Mucosa of descending colon (tissue), 3 donors: Measurements from ENCODE around the gene KSR1. TPM values are rescaled to one million over a fixed set of nuclear protein-coding genes. Genes with fewer than 3 reads are reported as not detected.

Experiments
- ATAC-seq: fragments of 200-7000 bp; cut with Tn5 transposase; one replicate; pipeline ENCODE4 v1.9.1; 2020; ENCODE audit warnings: mild to moderate bottlenecking, moderate library complexity
- DNase-seq, 3 donors: peaks; one replicate each; pipeline ENCODE4 v3.0.0-alpha.2; 2020
- H3K36me3 ChIP-seq: fragments of 200-600 bp; one replicate; pipeline ENCODE4 v1.8.0; 2021; ENCODE audit warnings: low read depth, mild to moderate bottlenecking
- H3K4me1 ChIP-seq: fragments of 200-600 bp; one replicate; pipeline ENCODE4 v1.8.0; 2021; ENCODE audit warnings: low read depth, mild to moderate bottlenecking
- H3K4me3 ChIP-seq: fragments of 200-600 bp; one replicate; pipeline ENCODE4 v1.8.0; 2021; ENCODE audit warnings: mild to moderate bottlenecking
- H3K9me3 ChIP-seq: fragments of 200-600 bp; one replicate; pipeline ENCODE4 v1.8.0; 2021; ENCODE audit warnings: mild to moderate bottlenecking
- CTCF ChIP-seq: fragments of 200-600 bp; IDR thresholded peaks from one replicate; pipeline ENCODE4 v1.8.0; 2022; ENCODE audit warnings: antibody characterized with exemption, mild to moderate bottlenecking
- intact Hi-C, 2 donors: fragments of 100-400 bp; cut with DNase I in 1 of 2; cut with micrococcal nuclease in 1 of 2; formaldehyde crosslinking; loops; one replicate each; pipeline versions ENCODE4 v1.11.0 to v1.11.1; 2022; cut with DNase I, micrococcal nuclease
- total RNA-seq, 3 donors: library from RNA; stranded (reverse); fragmentation: NEBNext Ultra II Directional in 2 of 3; extraction: Animal tissue kit (Norgen Biotek cat#: 25700) in 2 of 3; gene quantifications; one replicate each; pipeline versions ENCODE4 v1.2.1 to v1.2.4, GENCODE V29; 2021 to 2023
- donor health status: DM: no; HTN: no; CAD: no; lungs with moderate emphysema.
- donor health status: DM: no; HTN: no; CAD: no.
- donor health status: DM: no; HTN: yes; CAD: no.

Gene KSR1
- total RNA-seq, 3 donors from 2014 or later: 20.5 to 50.4 (median 21.3) TPM

- H3K36me3 ChIP-seq: no peaks in the 10 kb centered on the region
- peaks cover 15% of the 10 kb centered on the region for H3K4me1 ChIP-seq
- ATAC-seq (no peak), DNase-seq (no peak)
- H3K9me3 ChIP-seq: no peaks in the 10 kb centered on the region
- intact Hi-C loops: loop anchor here in 1 of 2 donors (10.0 kb wide), 1 partner anchor 50 kb away; no protein-coding TSS in a partner anchor
- no peak for TF ChIP-seq CTCF
- H3K4me3 ChIP-seq: no peak overlapping the region
Measured at GRCh38 chr17:27564463-27564862, 108.2 kb downstream of the KSR1 start.

- ATAC-seq: no peak
- H3K4me1 ChIP-seq: no peaks in the 10 kb centered on the region
- no peak for DNase-seq
- no peaks in the 10 kb centered on the region for H3K9me3 ChIP-seq
- no peak for TF ChIP-seq CTCF
- intact Hi-C loops: loop anchor here in 1 of 2 donors (10.0 kb wide), 1 partner anchor 51 kb away; no protein-coding TSS in a partner anchor
- no peak overlapping the region for H3K4me3 ChIP-seq
- no peaks in the 10 kb centered on the region for H3K36me3 ChIP-seq
Measured at GRCh38 chr17:27565874-27566670, 109.8 kb downstream of the KSR1 start.

GRCh38 chr17:27566671-27567562 is 110.7 kb downstream of the KSR1 start:
- Histone ChIP-seq H3K36me3 (no peaks in the 10 kb centered on the region), H3K9me3 (no peaks in the 10 kb centered on the region), H3K4me3 (no peak overlapping the region), H3K4me1 (no peaks in the 10 kb centered on the region)
- TF ChIP-seq CTCF: no peak
- ATAC-seq (no peak), DNase-seq (no peak)
- intact Hi-C loops: loop anchor here in 1 of 2 donors (10.0 kb wide), 1 partner anchor 52 kb away; no protein-coding TSS in a partner anchor

- no peak for DNase-seq
Measured at GRCh38 chr17:27567563-27567859, 111.3 kb downstream of the KSR1 start.

More at GRCh38 chr17:27567563-27567859, 111.3 kb downstream of the KSR1 start:
- intact Hi-C loops: loop anchor here in 1 of 2 donors (10.0 kb wide), 1 partner anchor 53 kb away; no protein-coding TSS in a partner anchor
- Histone ChIP-seq H3K4me1 (no peaks in the 10 kb centered on the region), H3K36me3 (no peaks in the 10 kb centered on the region), H3K4me3 (no peak overlapping the region), H3K9me3 (no peaks in the 10 kb centered on the region)
- ATAC-seq: peak; percentile 26
- no peak for TF ChIP-seq CTCF
